Loucy (cell line): ENCODE data around the gene OR5B12.

Experiments
- H2AFZ ChIP-seq: fragments of 200-600 bp; sonication (generic); 2 replicates; pipeline ENCODE4 v1.6.0; 2016; ENCODE audit warnings: antibody characterized with exemption, mild to moderate bottlenecking, low read length, moderate library complexity
- H3F3A ChIP-seq: fragments of 200-600 bp; 2 replicates; pipeline ENCODE4 v1.6.0; 2016; ENCODE audit warnings: antibody characterized with exemption, low read depth, mild to moderate bottlenecking
- H3K27me3 ChIP-seq: fragments of 200-600 bp; sonication (generic); 2 replicates; pipeline ENCODE4 v1.6.1; 2014; ENCODE audit warnings: low read length, mild to moderate bottlenecking; ENCODE audit not compliant: insufficient read depth, poor library complexity, severe bottlenecking
- H3K36me3 ChIP-seq: fragments of 200-600 bp; sonication (generic); 2 replicates; pipeline ENCODE4 v1.6.1; 2016; ENCODE audit warnings: low read length; ENCODE audit not compliant: insufficient read depth
- H3K4me1 ChIP-seq: fragments of 200-600 bp; sonication (generic); 2 replicates; pipeline ENCODE4 v1.5.1; 2014; ENCODE audit warnings: low read length, mild to moderate bottlenecking; ENCODE audit not compliant: insufficient read depth, poor library complexity, severe bottlenecking
- H3K4me2 ChIP-seq: fragments of 200-600 bp; sonication (generic); 2 replicates; pipeline ENCODE4 v1.6.0; 2014; ENCODE audit warnings: antibody characterized with exemption, low read length, low read depth, mild to moderate bottlenecking; ENCODE audit not compliant: poor library complexity, severe bottlenecking
- H3K4me3 ChIP-seq: fragments of 200-600 bp; sonication (generic); 2 replicates; pipeline ENCODE4 v1.5.1; 2014; ENCODE audit warnings: low read length, mild to moderate bottlenecking, mixed read lengths; ENCODE audit not compliant: poor library complexity, severe bottlenecking
- H3K79me2 ChIP-seq: fragments of 200-600 bp; sonication (generic); 2 replicates; pipeline ENCODE4 v1.6.1; 2014; ENCODE audit warnings: low read length; ENCODE audit not compliant: insufficient read depth
- H3K9ac ChIP-seq: fragments of 200-600 bp; sonication (generic); 2 replicates; pipeline ENCODE4 v1.6.0; 2014; ENCODE audit warnings: mild to moderate bottlenecking, low read depth, low read length, moderate library complexity; ENCODE audit not compliant: poor library complexity, severe bottlenecking
- H3K9me2 ChIP-seq: fragments of 200-600 bp; sonication (generic); replicated peaks from 2 replicates; pipeline ENCODE4 v1.6.1; 2016; ENCODE audit warnings: low read depth, low read length, mixed read lengths
- H3K9me3 ChIP-seq: fragments of 200-600 bp; sonication (generic); 2 replicates; pipeline ENCODE4 v1.6.1; 2014; ENCODE audit warnings: mild to moderate bottlenecking, antibody characterized with exemption, low read length, low read depth; ENCODE audit not compliant: insufficient read depth
- H4K20me1 ChIP-seq: fragments of 200-600 bp; sonication (generic); 2 replicates; pipeline ENCODE4 v1.6.0; 2014; ENCODE audit warnings: antibody characterized with exemption, low read length, mild to moderate bottlenecking; ENCODE audit not compliant: insufficient read depth, poor library complexity, severe bottlenecking
- CTCF ChIP-seq: fragments of 200-600 bp; sonication (generic); conservative IDR thresholded peaks from 2 replicates; pipeline ENCODE4 v1.5.1; 2014; ENCODE audit warnings: mild to moderate bottlenecking, antibody characterized with exemption, low read length
- EZH2phosphoT487 ChIP-seq: fragments of 200-600 bp; IDR thresholded peaks from 2 replicates; pipeline ENCODE4 v1.6.1; 2018; ENCODE audit warnings: antibody characterized with exemption, mild to moderate bottlenecking, moderate library complexity, borderline replicate concordance

Gene OR5B12

GRCh38 chr11:58433638-58434203, 8.3 kb downstream of the OR5B12 start:
- H3K9ac ChIP-seq: no peak overlapping the region
- no peaks in the 10 kb centered on the region for H3K79me2 ChIP-seq
- no peaks in the 10 kb centered on the region for H3K27me3 ChIP-seq
- no peak overlapping the region for H3K4me3 ChIP-seq
- H3K4me2 ChIP-seq: no peak overlapping the region
- H4K20me1 ChIP-seq: no peaks in the 10 kb centered on the region
- no peaks in the 10 kb centered on the region for H3F3A ChIP-seq
- H3K36me3 ChIP-seq: no peaks in the 10 kb centered on the region
- H3K9me3 ChIP-seq: no peaks in the 10 kb centered on the region
- H3K9me2 ChIP-seq: no peaks in the 10 kb centered on the region
- H3K4me1 ChIP-seq: no peaks in the 10 kb centered on the region
- no peak overlapping the region for H2AFZ ChIP-seq
- TF ChIP-seq EZH2phosphoT487 (no peak), CTCF (no peak)

- Histone ChIP-seq H2AFZ (no peak overlapping the region), H3K4me1 (no peaks in the 10 kb centered on the region), H4K20me1 (no peaks in the 10 kb centered on the region), H3K27me3 (no peaks in the 10 kb centered on the region), H3F3A (no peaks in the 10 kb centered on the region), H3K36me3 (no peaks in the 10 kb centered on the region), H3K4me2 (no peak overlapping the region), H3K79me2 (no peaks in the 10 kb centered on the region), H3K9me3 (no peaks in the 10 kb centered on the region), H3K4me3 (no peak overlapping the region), H3K9me2 (no peaks in the 10 kb centered on the region), H3K9ac (no peak overlapping the region)
- TF ChIP-seq CTCF (no peak), EZH2phosphoT487 (no peak)
Observed at GRCh38 chr11:58429273-58429672, 12.8 kb downstream of the OR5B12 start.

- Histone ChIP-seq H3K4me2 (no peak within 1 kb of the TSS), H3F3A (no peaks in the 10 kb centered on the region), H3K4me3 (no peak within 1 kb of the TSS), H3K9me2 (no peaks in the 10 kb centered on the region; the same call in 1 of the 2 replicates), H3K9me3 (no peaks in the 10 kb centered on the region), H3K79me2 (no peaks in the 10 kb centered on the region), H2AFZ (no peak within 1 kb of the TSS), H4K20me1 (no peaks in the 10 kb centered on the region), H3K4me1 (no peaks in the 10 kb centered on the region), H3K36me3 (no peaks in the 10 kb centered on the region), H3K27me3 (no peaks in the 10 kb centered on the region), H3K9ac (no peak within 1 kb of the TSS)
- TF ChIP-seq CTCF (no peak), EZH2phosphoT487 (no peak)
Observed at GRCh38 chr11:58428021-58428420, 14.0 kb downstream of the OR5B12 start, which contains the start of gene OR5B2. OR5B2 (minus strand) TSS chr11:58428121; CDS start chr11:58423261, 4,860 bp downstream.
